ENCODE data around the gene TMEM132C. TPM values are rescaled to one million over a fixed set of nuclear protein-coding genes. Genes with fewer than 3 reads are reported as not detected.
"Not testable (repeated sequence)": the region's sequence is repeated elsewhere in the genome, so short reads cannot be mapped to it uniquely, and the experiment has no call there.

The TMEM132C gene
- total and polyA plus RNA-seq, 4 donors = 23.1 to 32.3 (median 24.2) TPM

DNA sequence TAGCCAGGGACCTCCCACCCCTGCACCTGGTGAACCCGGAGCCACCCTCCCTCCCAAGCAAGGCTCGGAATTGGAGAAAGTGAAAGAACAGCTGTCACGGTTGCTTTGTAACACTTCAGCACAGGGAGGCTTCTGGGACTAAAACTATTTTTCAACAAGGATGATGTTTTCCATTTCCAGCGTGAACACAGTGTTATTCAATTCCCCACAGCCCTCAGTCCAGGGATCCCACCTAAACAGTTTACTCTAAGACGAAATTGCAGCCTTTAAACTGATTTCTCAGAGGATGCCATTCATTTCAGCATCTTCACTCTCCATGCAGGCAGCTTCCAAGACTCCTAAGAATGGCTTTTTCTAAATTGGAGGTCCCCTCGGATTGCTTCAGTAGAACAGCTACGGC lies 327.6 kb downstream of the TMEM132C start:
- no peak overlapping the region for H3K4me3 ChIP-seq (ENCODE audit: low read depth, low read length)
- DNase-seq (ENCODE audit: low read depth in 4 of 6, low spot score in 6 of 6) = peak in 1 of 6 donors; percentile 61
- no peaks in the 10 kb centered on the region for H3K27me3 ChIP-seq (ENCODE audit: control insufficient read depth, insufficient read depth, low read length)
- peaks cover 3% of the 10 kb centered on the region for H3K4me1 ChIP-seq (ENCODE audit: control insufficient read depth, insufficient read depth, low read length)
- no peak overlapping the region for H3K27ac ChIP-seq (ENCODE audit: low read depth, low read length)
- no peaks in the 10 kb centered on the region for H3K36me3 ChIP-seq (ENCODE audit: control insufficient read depth, insufficient read depth, low read length)
- H3K9me3 ChIP-seq (ENCODE audit: control insufficient read depth, insufficient read depth, low read length) = no peaks in the 10 kb centered on the region
- 61% methylated on average over 6 of the region's 7 CpGs for WGBS (ENCODE audit: insufficient coverage)

- no peaks in the 10 kb centered on the region for H3K9me3 ChIP-seq (ENCODE audit: control insufficient read depth, insufficient read depth, low read length)
- WGBS (ENCODE audit: insufficient coverage) = 73% methylated on average over 8 of the region's 8 CpGs
- no peaks in the 10 kb centered on the region for H3K36me3 ChIP-seq (ENCODE audit: control insufficient read depth, insufficient read depth, low read length)
- no peaks in the 10 kb centered on the region for H3K27me3 ChIP-seq (ENCODE audit: control insufficient read depth, insufficient read depth, low read length)
- H3K4me3 ChIP-seq (ENCODE audit: low read depth, low read length) = no peak overlapping the region
- no peak for DNase-seq (ENCODE audit: low read depth in 4 of 6, low spot score in 6 of 6)
- no peak overlapping the region for H3K27ac ChIP-seq (ENCODE audit: low read depth, low read length)
- H3K4me1 ChIP-seq (ENCODE audit: control insufficient read depth, insufficient read depth, low read length) = peaks cover 3% of the 10 kb centered on the region
Measured at GRCh38 chr12:128595609-128596008, 328.6 kb downstream of the TMEM132C start.

DNA sequence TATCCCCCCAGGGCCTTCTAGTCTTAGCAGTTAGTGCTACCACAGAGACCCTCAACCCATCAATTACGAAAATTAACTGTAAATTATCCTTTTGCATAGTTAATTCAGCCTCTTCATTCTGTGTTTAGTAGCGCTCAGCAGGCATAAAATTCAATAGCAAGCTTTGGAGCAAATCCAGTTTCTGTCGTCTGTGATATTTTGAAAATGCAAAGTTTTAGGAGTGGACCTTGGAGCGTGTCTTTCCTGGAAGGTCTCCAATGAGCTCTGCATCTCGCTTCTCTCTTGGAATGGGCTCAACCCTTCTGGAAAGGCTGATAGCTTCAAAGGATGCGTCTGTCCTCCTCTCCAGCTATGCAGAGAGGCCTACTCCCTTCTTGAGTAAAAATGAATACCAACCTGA lies 333.9 kb downstream of the TMEM132C start:
- H3K4me3 ChIP-seq (ENCODE audit: low read depth, low read length) = no peak overlapping the region
- H3K9me3 ChIP-seq (ENCODE audit: control insufficient read depth, insufficient read depth, low read length) = no peaks in the 10 kb centered on the region
- H3K27ac ChIP-seq (ENCODE audit: low read depth, low read length) = no peak overlapping the region
- no peaks in the 10 kb centered on the region for H3K27me3 ChIP-seq (ENCODE audit: control insufficient read depth, insufficient read depth, low read length)
- peaks cover 2% of the 10 kb centered on the region for H3K4me1 ChIP-seq (ENCODE audit: control insufficient read depth, insufficient read depth, low read length)
- WGBS (ENCODE audit: insufficient coverage) = 38% methylated on average over 5 of the region's 6 CpGs
- no peaks in the 10 kb centered on the region for H3K36me3 ChIP-seq (ENCODE audit: control insufficient read depth, insufficient read depth, low read length)
- peak in 2 of 6 donors; percentile 84 to 89 for DNase-seq (ENCODE audit: low read depth in 4 of 6, low spot score in 6 of 6)

GRCh38 chr12:128603573-128604115 lies 336.7 kb downstream of the TMEM132C start:
- Histone ChIP-seq H3K4me1 (ENCODE audit: control insufficient read depth, insufficient read depth, low read length) (peaks cover 9% of the 10 kb centered on the region), H3K36me3 (ENCODE audit: control insufficient read depth, insufficient read depth, low read length) (no peaks in the 10 kb centered on the region), H3K27ac (ENCODE audit: low read depth, low read length) (no peak overlapping the region), H3K9me3 (ENCODE audit: control insufficient read depth, insufficient read depth, low read length) (no peaks in the 10 kb centered on the region), H3K27me3 (ENCODE audit: control insufficient read depth, insufficient read depth, low read length) (no peaks in the 10 kb centered on the region), H3K4me3 (ENCODE audit: low read depth, low read length) (no peak overlapping the region)
- no peak for DNase-seq (ENCODE audit: low read depth in 4 of 6, low spot score in 6 of 6)
- WGBS (ENCODE audit: insufficient coverage) = 100% methylated on average over 1 of the region's 4 CpGs

DNA sequence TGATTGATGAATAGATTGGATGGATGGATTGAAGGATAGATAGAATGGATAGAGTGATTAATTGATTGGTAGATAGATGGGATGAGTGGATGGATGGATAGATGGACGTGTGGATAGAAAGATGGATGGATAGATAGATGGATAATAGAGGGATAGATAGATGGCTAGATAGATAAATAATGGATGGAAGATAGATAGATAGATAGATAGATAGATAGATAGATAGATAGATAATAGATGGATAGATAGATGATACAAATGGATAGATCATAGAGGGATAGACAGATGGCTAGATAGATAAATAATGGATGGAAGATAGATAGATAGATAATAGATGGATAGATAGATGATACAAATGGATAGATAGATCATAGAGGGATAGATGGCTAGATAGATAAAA lies 337.2 kb downstream of the TMEM132C start:
- H3K4me3 ChIP-seq (ENCODE audit: low read depth, low read length); DNase-seq (ENCODE audit: low read depth in 4 of 6, low spot score in 6 of 6); H3K27ac ChIP-seq (ENCODE audit: low read depth, low read length); H3K36me3 ChIP-seq (ENCODE audit: control insufficient read depth, insufficient read depth, low read length); H3K9me3 ChIP-seq (ENCODE audit: control insufficient read depth, insufficient read depth, low read length); H3K27me3 ChIP-seq (ENCODE audit: control insufficient read depth, insufficient read depth, low read length); H3K4me1 ChIP-seq (ENCODE audit: control insufficient read depth, insufficient read depth, low read length): not testable (repeated sequence)
- WGBS (ENCODE audit: insufficient coverage) = 86% methylated on average over 1 of the region's 1 CpG

DNA sequence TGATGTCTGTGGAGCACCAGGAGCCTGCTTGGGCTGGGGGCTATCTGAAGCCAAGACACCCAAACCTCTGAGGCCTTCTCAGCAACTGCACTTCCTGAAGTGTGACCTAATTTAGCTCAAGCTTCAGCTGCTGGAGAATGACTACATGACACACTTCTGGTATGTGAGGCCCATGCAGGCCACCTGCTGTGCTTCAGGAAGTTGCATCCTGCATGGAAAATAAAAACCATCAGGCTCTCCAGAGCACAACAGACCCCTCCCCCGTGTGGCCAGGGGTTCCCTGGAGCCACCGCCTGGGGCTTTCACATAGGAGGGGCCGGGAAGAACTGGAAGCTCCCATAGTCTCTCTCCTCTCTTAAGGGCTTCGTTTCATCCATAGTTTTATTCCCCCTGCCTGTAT lies 339.1 kb downstream of the TMEM132C start:
- 48% methylated on average over 4 of the region's 4 CpGs for WGBS (ENCODE audit: insufficient coverage)
- peak in 1 of 6 donors; percentile 42 for DNase-seq (ENCODE audit: low read depth in 4 of 6, low spot score in 6 of 6)
- H3K4me3 ChIP-seq (ENCODE audit: low read depth, low read length) = no peak overlapping the region
- no peak overlapping the region for H3K27ac ChIP-seq (ENCODE audit: low read depth, low read length)
- H3K36me3 ChIP-seq (ENCODE audit: control insufficient read depth, insufficient read depth, low read length) = no peaks in the 10 kb centered on the region
- peaks cover 11% of the 10 kb centered on the region for H3K4me1 ChIP-seq (ENCODE audit: control insufficient read depth, insufficient read depth, low read length)
- H3K27me3 ChIP-seq (ENCODE audit: control insufficient read depth, insufficient read depth, low read length) = no peaks in the 10 kb centered on the region
- no peaks in the 10 kb centered on the region for H3K9me3 ChIP-seq (ENCODE audit: control insufficient read depth, insufficient read depth, low read length)

- Histone ChIP-seq H3K9me3 (ENCODE audit: control insufficient read depth, insufficient read depth, low read length) (no peaks in the 10 kb centered on the region), H3K27me3 (ENCODE audit: control insufficient read depth, insufficient read depth, low read length) (no peaks in the 10 kb centered on the region), H3K27ac (ENCODE audit: low read depth, low read length) (no peak overlapping the region), H3K4me1 (ENCODE audit: control insufficient read depth, insufficient read depth, low read length) (peaks cover 11% of the 10 kb centered on the region), H3K36me3 (ENCODE audit: control insufficient read depth, insufficient read depth, low read length) (no peaks in the 10 kb centered on the region), H3K4me3 (ENCODE audit: low read depth, low read length) (no peak overlapping the region)
- WGBS (ENCODE audit: insufficient coverage) = 63% methylated on average over 3 of the region's 3 CpGs
- DNase-seq (ENCODE audit: low read depth in 4 of 6, low spot score in 6 of 6) = no peak
Measured at GRCh38 chr12:128606538-128606937, 339.6 kb downstream of the TMEM132C start.

DNA sequence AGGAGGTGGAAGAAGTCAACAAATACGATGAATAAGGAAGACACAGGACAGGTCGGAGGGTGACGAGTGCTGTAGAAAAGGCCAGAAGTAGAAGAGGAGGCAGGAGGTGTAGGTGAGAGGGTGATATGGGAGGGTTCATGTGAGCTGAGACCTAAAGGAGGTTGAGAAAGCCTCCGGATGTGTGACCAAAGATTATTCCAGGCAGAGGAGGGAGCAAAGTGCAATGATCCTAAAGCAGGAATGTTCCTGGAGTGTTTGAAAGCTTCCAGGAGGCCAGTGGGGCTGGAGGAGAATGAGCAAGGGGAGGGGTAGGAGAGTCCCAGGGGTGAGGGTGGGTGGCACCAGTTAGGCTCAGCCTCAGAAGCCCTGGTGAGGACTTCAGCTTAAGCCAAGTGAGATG lies 340.0 kb downstream of the TMEM132C start:
- no peak overlapping the region for H3K4me3 ChIP-seq (ENCODE audit: low read depth, low read length)
- 94% methylated on average over 4 of the region's 4 CpGs for WGBS (ENCODE audit: insufficient coverage)

DNA sequence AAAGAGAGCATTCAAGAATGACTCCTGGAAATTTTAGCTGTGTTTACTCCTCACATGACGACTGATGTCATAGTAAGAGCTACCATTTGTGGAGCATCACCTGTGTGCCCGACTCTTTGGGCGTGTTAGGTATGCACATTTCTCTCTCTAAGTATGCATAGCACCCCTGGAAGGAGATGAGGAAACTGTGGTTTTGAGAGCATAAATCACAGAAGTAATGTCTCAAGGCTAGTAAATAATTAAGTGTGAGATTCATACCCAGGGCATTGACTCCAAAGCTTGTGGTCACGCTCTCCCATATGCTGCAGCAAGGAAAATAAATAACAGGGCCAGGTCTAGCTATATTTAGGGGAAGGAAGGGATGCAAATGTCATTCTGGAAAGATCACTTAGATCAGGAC lies 340.7 kb downstream of the TMEM132C start:
- Histone ChIP-seq H3K4me3 (ENCODE audit: low read depth, low read length) (no peak overlapping the region), H3K27ac (ENCODE audit: low read depth, low read length) (no peak overlapping the region), H3K9me3 (ENCODE audit: control insufficient read depth, insufficient read depth, low read length) (no peaks in the 10 kb centered on the region), H3K4me1 (ENCODE audit: control insufficient read depth, insufficient read depth, low read length) (peaks cover 11% of the 10 kb centered on the region), H3K27me3 (ENCODE audit: control insufficient read depth, insufficient read depth, low read length) (no peaks in the 10 kb centered on the region), H3K36me3 (ENCODE audit: control insufficient read depth, insufficient read depth, low read length) (no peaks in the 10 kb centered on the region)
- no CpG with 5 or more reads among the region's 4 CpGs for WGBS (ENCODE audit: insufficient coverage)
- DNase-seq (ENCODE audit: low read depth in 4 of 6, low spot score in 6 of 6) = no peak

More for the DNA sequence above, 340.0 kb downstream of the TMEM132C start:
- Histone ChIP-seq H3K9me3 (ENCODE audit: control insufficient read depth, insufficient read depth, low read length) (no peaks in the 10 kb centered on the region), H3K4me1 (ENCODE audit: control insufficient read depth, insufficient read depth, low read length) (peaks cover 11% of the 10 kb centered on the region), H3K27me3 (ENCODE audit: control insufficient read depth, insufficient read depth, low read length) (no peaks in the 10 kb centered on the region), H3K27ac (ENCODE audit: low read depth, low read length) (no peak overlapping the region), H3K36me3 (ENCODE audit: control insufficient read depth, insufficient read depth, low read length) (no peaks in the 10 kb centered on the region)
- no peak for DNase-seq (ENCODE audit: low read depth in 4 of 6, low spot score in 6 of 6)

DNA sequence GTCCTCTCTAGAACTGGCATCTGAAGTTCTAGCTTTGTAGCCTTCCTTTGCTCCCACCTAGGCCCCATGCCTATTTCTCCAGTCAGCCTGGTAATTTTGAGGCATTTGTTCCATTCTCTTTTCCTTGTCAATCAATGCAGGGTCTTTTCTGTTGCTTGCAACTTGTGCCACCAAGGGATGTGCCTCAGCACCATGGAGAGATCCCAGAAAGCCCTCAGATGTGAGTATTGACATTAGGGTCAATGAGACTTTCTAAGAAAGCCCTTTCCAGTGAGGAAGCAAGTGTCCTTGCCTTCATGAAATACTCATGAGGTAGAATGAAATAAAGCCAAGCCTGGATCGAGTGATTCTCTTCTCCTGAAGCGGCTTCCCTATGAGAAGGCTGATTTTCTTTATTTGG lies 342.9 kb downstream of the TMEM132C start:
- no peaks in the 10 kb centered on the region for H3K36me3 ChIP-seq (ENCODE audit: control insufficient read depth, insufficient read depth, low read length)
- no peak overlapping the region for H3K4me3 ChIP-seq (ENCODE audit: low read depth, low read length)
- H3K27ac ChIP-seq (ENCODE audit: low read depth, low read length) = no peak overlapping the region
- peaks cover 11% of the 10 kb centered on the region for H3K4me1 ChIP-seq (ENCODE audit: control insufficient read depth, insufficient read depth, low read length)
- no peak for DNase-seq (ENCODE audit: low read depth in 4 of 6, low spot score in 6 of 6)
- H3K27me3 ChIP-seq (ENCODE audit: control insufficient read depth, insufficient read depth, low read length) = no peaks in the 10 kb centered on the region
- no peaks in the 10 kb centered on the region for H3K9me3 ChIP-seq (ENCODE audit: control insufficient read depth, insufficient read depth, low read length)
- no CpG with 5 or more reads among the region's 2 CpGs for WGBS (ENCODE audit: insufficient coverage)
